PC-9 (cell line): ENCODE results near the gene AK8.

Source experiments
- EZH2 ChIP-seq: fragments of 200-600 bp; sonication (generic); IDR thresholded peaks from 2 replicates; pipeline ENCODE4 v1.8.0; 2017; ENCODE audit warnings: antibody characterized with exemption, low read depth
- TF ChIP-seq, protein P1 (sequence below): fragments of 200-600 bp; sonication (generic); conservative IDR thresholded peaks from 2 replicates; pipeline ENCODE4 v1.6.1; 2017; ENCODE audit warnings: mixed run types, antibody characterized with exemption, mild to moderate bottlenecking, moderate library complexity

DNA sequence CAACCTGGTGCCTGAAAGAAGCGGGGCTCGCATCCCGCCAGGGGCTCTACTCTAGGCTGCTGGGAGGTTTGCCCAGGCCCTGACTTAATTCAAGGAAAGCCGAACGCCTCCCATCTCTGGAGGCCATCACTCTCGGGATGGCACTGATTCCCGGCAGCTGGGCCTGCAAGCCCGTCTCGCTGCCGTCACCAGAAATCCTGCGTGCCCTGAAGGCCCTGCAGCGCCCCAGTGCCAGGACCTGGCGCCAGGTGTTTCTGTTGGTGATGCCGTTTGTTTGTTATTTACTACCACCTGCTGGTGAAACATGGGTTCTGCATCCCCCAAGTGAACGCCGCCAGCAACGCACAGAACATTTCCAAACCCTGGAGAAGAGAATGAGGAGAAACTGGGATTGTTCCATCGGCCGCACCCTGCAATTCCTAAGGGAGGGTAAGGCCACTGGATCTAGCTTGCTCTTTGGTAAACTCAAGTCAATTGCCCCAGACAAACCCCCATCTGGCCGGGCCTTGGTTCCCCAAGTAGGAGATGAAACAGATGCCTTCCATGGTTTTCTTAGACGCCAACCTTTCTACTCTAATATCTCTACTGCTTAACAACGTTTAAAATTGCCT, 77.9 kb downstream of the AK8 start:
- no peak for TF ChIP-seq EZH2
- TF ChIP-seq, protein P1, sequence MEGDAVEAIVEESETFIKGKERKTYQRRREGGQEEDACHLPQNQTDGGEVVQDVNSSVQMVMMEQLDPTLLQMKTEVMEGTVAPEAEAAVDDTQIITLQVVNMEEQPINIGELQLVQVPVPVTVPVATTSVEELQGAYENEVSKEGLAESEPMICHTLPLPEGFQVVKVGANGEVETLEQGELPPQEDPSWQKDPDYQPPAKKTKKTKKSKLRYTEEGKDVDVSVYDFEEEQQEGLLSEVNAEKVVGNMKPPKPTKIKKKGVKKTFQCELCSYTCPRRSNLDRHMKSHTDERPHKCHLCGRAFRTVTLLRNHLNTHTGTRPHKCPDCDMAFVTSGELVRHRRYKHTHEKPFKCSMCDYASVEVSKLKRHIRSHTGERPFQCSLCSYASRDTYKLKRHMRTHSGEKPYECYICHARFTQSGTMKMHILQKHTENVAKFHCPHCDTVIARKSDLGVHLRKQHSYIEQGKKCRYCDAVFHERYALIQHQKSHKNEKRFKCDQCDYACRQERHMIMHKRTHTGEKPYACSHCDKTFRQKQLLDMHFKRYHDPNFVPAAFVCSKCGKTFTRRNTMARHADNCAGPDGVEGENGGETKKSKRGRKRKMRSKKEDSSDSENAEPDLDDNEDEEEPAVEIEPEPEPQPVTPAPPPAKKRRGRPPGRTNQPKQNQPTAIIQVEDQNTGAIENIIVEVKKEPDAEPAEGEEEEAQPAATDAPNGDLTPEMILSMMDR: peak; percentile 92
